H1 (cell line): ENCODE results near the gene STXBP5. TPM values are rescaled to one million over a fixed set of nuclear protein-coding genes. Genes with fewer than 3 reads are reported as not detected.

Source experiments
- CTCF ChIA-PET: fragments of 300-600 bp; sonication (Branson Sonifier 250); formaldehyde crosslinking; loops from one replicate; lab custom pipeline; 2021; ENCODE audit not compliant: partially characterized antibody; lab: Charles Lee
- POLR2A ChIA-PET: fragments of 300-600 bp; sonication (Branson Sonifier 250); formaldehyde crosslinking; loops from one replicate; lab custom pipeline; 2021; ENCODE audit warnings: inconsistent platforms; ENCODE audit not compliant: partially characterized antibody; lab: Charles Lee
- DNase-seq, 2 experiments: peaks; one replicate each; pipeline versions ENCODE4 v3.0.0 to v3.0.0-alpha.2; 2010 to 2022; ENCODE audit warnings: low spot score in 2 of 2, low read depth in 1 of 2, mixed read lengths in 1 of 2
- FAIRE-seq: peaks from 2 replicates; lab custom pipeline; 2011; peaks lifted over from hg19 to GRCh38; lab: Jason Lieb, UNC
- H2AFZ ChIP-seq: 2 replicates; pipeline ENCODE4 v1.8.1; 2012; ENCODE audit warnings: low read length, inconsistent platforms
- H2AK5ac ChIP-seq: 2 replicates; pipeline ENCODE4 v1.6.1; 2013; ENCODE audit warnings: low read depth, low read length
- H2BK120ac ChIP-seq: replicated peaks from 2 replicates; pipeline ENCODE3; 2013; ENCODE audit warnings: low read depth, low read length, inconsistent platforms
- H2BK12ac ChIP-seq: 2 replicates; pipeline ENCODE4 v1.6.1; 2013; ENCODE audit warnings: low read depth, low read length
- H2BK15ac ChIP-seq: 2 replicates; pipeline ENCODE4 v1.6.1; 2013; ENCODE audit warnings: low read length
- H2BK20ac ChIP-seq: 2 replicates; pipeline ENCODE4 v1.6.1; 2013; ENCODE audit warnings: low read length
- H2BK5ac ChIP-seq: 2 replicates; pipeline ENCODE4 v1.6.1; 2013; ENCODE audit warnings: low read depth, low read length
- H3K14ac ChIP-seq: 2 replicates; pipeline ENCODE4 v1.6.1; 2013; ENCODE audit warnings: inconsistent platforms; ENCODE audit not compliant: insufficient read length
- H3K18ac ChIP-seq: 2 replicates; pipeline ENCODE4 v1.6.1; 2013; ENCODE audit warnings: low read length; ENCODE audit errors: extremely low read depth
- H3K23ac ChIP-seq: 2 replicates; pipeline ENCODE4 v1.6.1; 2013; ENCODE audit warnings: inconsistent platforms; ENCODE audit not compliant: insufficient read length
- H3K23me2 ChIP-seq: 2 replicates; pipeline ENCODE4 v1.6.1; 2013; ENCODE audit warnings: low read depth, low read length
- H3K27ac ChIP-seq: 2 replicates; pipeline ENCODE4 v1.6.1; 2011; ENCODE audit warnings: low read depth, low read length, inconsistent platforms
- H3K27me3 ChIP-seq, 4 experiments: replicated peaks in 1 of 4; 1 replicate in 1 of 4; 2 replicates in 3 of 4; pipeline versions ENCODE4 v1.6.1 to v1.8.1; 2011 to 2013; ENCODE audit warnings: low read length in 3 of 4, mild to moderate bottlenecking in 3 of 4, inconsistent platforms in 2 of 4, mixed read lengths in 2 of 4, moderate library complexity in 1 of 4; ENCODE audit not compliant: control insufficient read depth in 3 of 4, insufficient read depth in 3 of 4; ENCODE audit errors: extremely low read depth in 1 of 4
- H3K36me3 ChIP-seq, 4 experiments: 2 replicates each; pipeline versions ENCODE4 v1.6.1 to v1.8.1; 2011 to 2013; ENCODE audit warnings: mild to moderate bottlenecking in 4 of 4, low read length in 3 of 4, moderate library complexity in 2 of 4, control low read depth in 1 of 4, inconsistent platforms in 1 of 4; ENCODE audit not compliant: insufficient read depth in 4 of 4, control insufficient read depth in 2 of 4
- H3K4ac ChIP-seq: replicated peaks from 2 replicates; pipeline ENCODE3; 2013; ENCODE audit warnings: low read length, low read depth, mixed read lengths, inconsistent platforms; ENCODE audit not compliant: insufficient read length
- H3K4me1 ChIP-seq, 4 experiments: replicated peaks in 1 of 4; 1 replicate in 1 of 4; 2 replicates in 3 of 4; pipeline versions ENCODE4 v1.6.1 to v1.8.1; 2011 to 2013; ENCODE audit warnings: low read length in 3 of 4, inconsistent platforms in 2 of 4, mixed read lengths in 1 of 4; ENCODE audit not compliant: insufficient read depth in 4 of 4, control insufficient read depth in 3 of 4
- H3K4me2 ChIP-seq, 2 experiments: 2 replicates each; pipeline versions ENCODE4 v1.6.1 to v1.8.1; 2011 to 2013; ENCODE audit warnings: low read depth in 2 of 2, low read length in 2 of 2, control low read depth in 1 of 2, inconsistent platforms in 1 of 2, mild to moderate bottlenecking in 1 of 2; ENCODE audit not compliant: insufficient read depth in 1 of 2
- H3K4me3 ChIP-seq, 4 experiments: fragments of 200-600, 300-600 bp in 1 of 4; sonication (generic), shearing (Covaris generic), sonication (Bioruptor Twin) in 1 of 4; 2 replicates each; pipeline versions ENCODE4 v1.5.1 to v1.8.1; 2011 to 2016; ENCODE audit warnings: low read length in 4 of 4, low read depth in 3 of 4, control low read depth in 2 of 4, inconsistent platforms in 2 of 4, mild to moderate bottlenecking in 2 of 4, mixed read lengths in 1 of 4, moderate library complexity in 1 of 4; ENCODE audit not compliant: insufficient read depth in 2 of 4; ENCODE audit errors: extremely low read depth in 1 of 4
- H3K56ac ChIP-seq: replicated peaks from 2 replicates; pipeline ENCODE3; 2013; ENCODE audit warnings: low read depth, mild to moderate bottlenecking, mixed read lengths, low read length, inconsistent platforms; ENCODE audit not compliant: insufficient read length
- H3K79me1 ChIP-seq: 2 replicates; pipeline ENCODE4 v1.6.1; 2013; ENCODE audit warnings: low read depth, low read length, control low read depth
- H3K79me2 ChIP-seq, 2 experiments: 2 replicates each; pipeline versions ENCODE4 v1.6.1 to v1.8.1; 2012 to 2013; ENCODE audit warnings: low read length in 2 of 2, mild to moderate bottlenecking in 2 of 2, inconsistent platforms in 1 of 2; ENCODE audit not compliant: insufficient read depth in 2 of 2, control insufficient read depth in 1 of 2
- H3K9ac ChIP-seq, 4 experiments: replicated peaks in 1 of 4; 1 replicate in 1 of 4; 2 replicates in 3 of 4; pipeline versions ENCODE4 v1.6.1 to v1.8.1; 2011 to 2013; ENCODE audit warnings: low read depth in 3 of 4, low read length in 3 of 4, control low read depth in 2 of 4, mild to moderate bottlenecking in 2 of 4, moderate library complexity in 2 of 4, inconsistent platforms in 1 of 4; ENCODE audit errors: extremely low read depth in 1 of 4
- H3K9me3 ChIP-seq, 2 experiments: 2 replicates each; pipeline versions ENCODE4 v1.6.1 to v1.8.1; 2012 to 2013; ENCODE audit warnings: mild to moderate bottlenecking in 2 of 2, moderate library complexity in 2 of 2, control low read depth in 1 of 2, inconsistent platforms in 1 of 2, low read depth in 1 of 2, low read length in 1 of 2, mixed read lengths in 1 of 2; ENCODE audit not compliant: insufficient read depth in 2 of 2
- H4K20me1 ChIP-seq, 2 experiments: replicated peaks in 1 of 2; 2 replicates each; pipeline versions ENCODE3 to v1.8.1; 2011 to 2013; ENCODE audit warnings: inconsistent platforms in 2 of 2, low read length in 2 of 2, mild to moderate bottlenecking in 1 of 2; ENCODE audit not compliant: insufficient read depth in 2 of 2, control insufficient read depth in 1 of 2
- H4K5ac ChIP-seq: 2 replicates; pipeline ENCODE4 v1.6.1; 2013; ENCODE audit warnings: low read length, low read depth, mixed read lengths, inconsistent platforms; ENCODE audit not compliant: insufficient read length
- H4K8ac ChIP-seq: 2 replicates; pipeline ENCODE4 v1.8.0; 2013; ENCODE audit warnings: mild to moderate bottlenecking, moderate library complexity, low read length, inconsistent platforms; ENCODE audit not compliant: insufficient read depth; ENCODE audit errors: extremely low read depth
- H4K91ac ChIP-seq: replicated peaks from 2 replicates; pipeline ENCODE3; 2013; ENCODE audit warnings: low read length, mixed read lengths, inconsistent platforms; ENCODE audit not compliant: insufficient read length
- ATF2 ChIP-seq: IDR thresholded peaks from 2 replicates; pipeline ENCODE4 v1.6.1; 2012; ENCODE audit warnings: low read length, inconsistent platforms
- CTBP2 ChIP-seq: IDR thresholded peaks from 2 replicates; pipeline ENCODE4 v1.7.0; 2011; ENCODE audit warnings: borderline replicate concordance, mild to moderate bottlenecking, moderate library complexity, mixed read lengths, low read length; ENCODE audit not compliant: insufficient read depth, insufficient read length
- E2F6 ChIP-seq: IDR thresholded peaks from 2 replicates; pipeline ENCODE4 v1.6.1; 2012; ENCODE audit warnings: inconsistent platforms
- EP300 ChIP-seq, 2 experiments: IDR thresholded peaks; 1 replicate in 1 of 2; 2 replicates in 1 of 2; pipeline ENCODE4 v1.6.1; 2011 to 2012; ENCODE audit warnings: low read depth in 2 of 2, low read length in 2 of 2, mild to moderate bottlenecking in 2 of 2, borderline replicate concordance in 1 of 2, inconsistent platforms in 1 of 2, moderate library complexity in 1 of 2
- EZH2 ChIP-seq: fragments of 200-600 bp; sonication (generic); IDR thresholded peaks from 2 replicates; pipeline ENCODE4 v1.7.1; 2012; ENCODE audit warnings: low read depth, mild to moderate bottlenecking, moderate library complexity, low read length, inconsistent platforms; ENCODE audit not compliant: severe bottlenecking
- MAFK ChIP-seq: IDR thresholded peaks from 2 replicates; pipeline ENCODE4 v1.6.1; 2012; ENCODE audit warnings: low read depth, mild to moderate bottlenecking, improper control_type of control experiment, low read length
- SIRT6 ChIP-seq: IDR thresholded peaks from one replicate; pipeline ENCODE4 v1.7.1; 2012; ENCODE audit warnings: low read length, inconsistent platforms
- SP1 ChIP-seq: IDR thresholded peaks from 2 replicates; pipeline ENCODE4 v1.6.1; 2011; ENCODE audit warnings: low read depth, low read length
- SRF ChIP-seq: IDR thresholded peaks from 2 replicates; pipeline ENCODE4 v1.6.1; 2011; ENCODE audit warnings: mild to moderate bottlenecking, low read depth, low read length, moderate library complexity
- TAF1 ChIP-seq: IDR thresholded peaks from 2 replicates; pipeline ENCODE4 v1.6.1; 2011; ENCODE audit warnings: mild to moderate bottlenecking, low read depth, low read length
- TAF7 ChIP-seq: optimal IDR thresholded peaks from 2 replicates; pipeline ENCODE3; 2011; ENCODE audit warnings: low read depth, mild to moderate bottlenecking, inconsistent platforms, low read length, moderate library complexity, borderline replicate concordance
- YY1 ChIP-seq: IDR thresholded peaks from 2 replicates; pipeline ENCODE4 v1.6.1; 2011; ENCODE audit warnings: low read depth, mild to moderate bottlenecking, low read length
- WGBS, 2 experiments: shearing (Covaris generic) in 1 of 2; methylation state at CpG; one replicate each; pipeline versions ENCODE4 v1.1.6 to v1.1.7; 2013 to 2015; ENCODE audit warnings: low lambda C conversion rate in 2 of 2, mixed read lengths in 2 of 2, inconsistent platforms in 1 of 2, low coverage in 1 of 2, missing lambda C conversion rate in 1 of 2; ENCODE audit not compliant: insufficient replicate concordance in 2 of 2, insufficient coverage in 1 of 2, insufficient read length in 1 of 2; ENCODE audit errors: extremely low coverage in 1 of 2, missing lambda C conversion rate in 1 of 2; 5-methylcytosine and 5-hydroxymethylcytosine counted together
- polyA plus RNA-seq, 7 experiments: library from polyadenylated mRNA; depleted of rRNA in 3 of 7; stranded (reverse) in 5 of 7; unstranded in 2 of 7; fragments of >200 nt in 5 of 7; fragments of 200-250 nt in 2 of 7; gene quantifications; 1 replicate in 5 of 7; 2 replicates in 1 of 7; 4 replicates in 1 of 7; pipeline versions ENCODE4 v1.2.1 to v1.2.3, GENCODE V29; 2011 to 2013; ENCODE audit warnings: missing spikeins in 2 of 7, mixed read lengths in 2 of 7
- total RNA-seq: library from RNA; stranded (reverse); fragmentation: NEBNext Ultra II Directional; extraction: Animal tissue kit (Norgen Biotek cat#: 25700); gene quantifications from 2 replicates; pipeline ENCODE4 v1.2.1, GENCODE V29; 2021

STXBP5 gene
- total and polyA plus RNA-seq, 2 of the 8 experiments (the other 6 are each of a cell fraction or from before 2014, with no cell fraction given) = 2.7 to 10.8 TPM

DNA sequence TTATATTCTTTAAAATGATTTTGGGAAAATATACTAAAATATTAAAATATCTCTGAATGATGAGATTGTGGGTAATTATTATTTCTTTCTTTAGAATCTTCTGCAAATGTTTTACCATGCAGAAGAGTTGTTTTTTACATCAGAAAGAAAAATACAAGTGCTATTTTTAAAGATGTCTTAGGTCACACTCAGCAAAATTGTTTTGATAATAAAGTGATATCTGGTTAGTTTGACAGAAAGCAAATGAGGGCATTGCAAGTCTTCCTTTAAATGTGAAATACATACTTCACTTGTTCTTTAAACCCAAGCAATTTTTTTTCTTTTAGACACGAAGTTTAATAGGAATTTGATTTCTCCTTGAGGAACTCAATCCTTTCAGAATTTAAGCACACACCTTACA, 43.6 kb upstream of the STXBP5 start:
- no peak overlapping the region for H4K5ac ChIP-seq
- no peaks in the 10 kb centered on the region for H3K4me1 ChIP-seq
- H3K9me3 ChIP-seq = no peaks in the 10 kb centered on the region
- no peak overlapping the region for H3K4me2 ChIP-seq
- no peaks in the 10 kb centered on the region for H3K79me1 ChIP-seq
- no peaks in the 10 kb centered on the region for H3K79me2 ChIP-seq
- WGBS, 2 experiments = 95% methylated on average over 1 of the region's 1 CpG; no CpG with 5 or more reads in 1 of the 2 experiments
- ChIA-PET CTCF (interaction anchor here (0.9 kb wide), 1 partner anchor 8 kb away, joined by 3 read pairs; no protein-coding TSS in a partner anchor), POLR2A (no interaction called here)
- H4K91ac ChIP-seq = no peak overlapping the region
- no peaks in the 10 kb centered on the region for H3K23me2 ChIP-seq
- H2BK20ac ChIP-seq = no peak overlapping the region
- no peak overlapping the region for H2BK12ac ChIP-seq
- H2BK120ac ChIP-seq = no peak overlapping the region
- H2AK5ac ChIP-seq = no peak overlapping the region
- no peak overlapping the region for H3K23ac ChIP-seq
- H2BK5ac ChIP-seq = no peak overlapping the region
- H3K36me3 ChIP-seq = no peaks in the 10 kb centered on the region
- no peak overlapping the region for H3K4ac ChIP-seq
- H4K20me1 ChIP-seq = no peaks in the 10 kb centered on the region
- no peak overlapping the region for H3K9ac ChIP-seq
- FAIRE-seq (no peak), DNase-seq (no peak)
- no peak overlapping the region for H3K14ac ChIP-seq
- H3K56ac ChIP-seq = no peak overlapping the region
- H3K18ac ChIP-seq = no peak overlapping the region
- no peak overlapping the region for H3K4me3 ChIP-seq
- H3K27ac ChIP-seq = no peak overlapping the region
- H2BK15ac ChIP-seq = no peak overlapping the region
- H4K8ac ChIP-seq = no peak overlapping the region
- no peak overlapping the region for H2AFZ ChIP-seq
- H3K27me3 ChIP-seq = no peaks in the 10 kb centered on the region
- TF ChIP-seq YY1 = no peak
- TF ChIP-seq TAF1 = no peak
- no peak for TF ChIP-seq E2F6
- TF ChIP-seq SRF = no peak
- TF ChIP-seq ATF2 = no peak
- TF ChIP-seq CTBP2 = no peak
- no peak for TF ChIP-seq SIRT6
- no peak for TF ChIP-seq MAFK
- TF ChIP-seq TAF7 = no peak
- TF ChIP-seq EP300 (IDR thresholded peaks at IDR 0.05; ENCODE audit: borderline replicate concordance in 1 of 2, low read depth in 2 of 2, low read length in 2 of 2) = no peak
- TF ChIP-seq SP1 = no peak
- no peak for TF ChIP-seq EZH2
